Mammary epithelial cell (primary cell): ENCODE results near the gene PCED1A.

ENCODE experiments used
- EZH2 ChIP-seq: IDR thresholded peaks from 2 replicates; pipeline ENCODE4 v1.6.1; 2012; ENCODE audit warnings: low read length, inconsistent platforms, borderline replicate concordance
- TF ChIP-seq, protein P1 (sequence below), 2 donors: IDR thresholded peaks in 1 of 2; conservative IDR thresholded peaks in 1 of 2; 2 replicates each; pipeline ENCODE4 v1.5.1; 2011 to 2012; ENCODE audit warnings: inconsistent platforms in 2 of 2, low read length in 2 of 2, mild to moderate bottlenecking in 2 of 2, control low read depth in 1 of 2, low read depth in 1 of 2; ENCODE audit not compliant: insufficient read depth in 1 of 2; ENCODE audit errors: extremely low read depth in 1 of 2

DNA sequence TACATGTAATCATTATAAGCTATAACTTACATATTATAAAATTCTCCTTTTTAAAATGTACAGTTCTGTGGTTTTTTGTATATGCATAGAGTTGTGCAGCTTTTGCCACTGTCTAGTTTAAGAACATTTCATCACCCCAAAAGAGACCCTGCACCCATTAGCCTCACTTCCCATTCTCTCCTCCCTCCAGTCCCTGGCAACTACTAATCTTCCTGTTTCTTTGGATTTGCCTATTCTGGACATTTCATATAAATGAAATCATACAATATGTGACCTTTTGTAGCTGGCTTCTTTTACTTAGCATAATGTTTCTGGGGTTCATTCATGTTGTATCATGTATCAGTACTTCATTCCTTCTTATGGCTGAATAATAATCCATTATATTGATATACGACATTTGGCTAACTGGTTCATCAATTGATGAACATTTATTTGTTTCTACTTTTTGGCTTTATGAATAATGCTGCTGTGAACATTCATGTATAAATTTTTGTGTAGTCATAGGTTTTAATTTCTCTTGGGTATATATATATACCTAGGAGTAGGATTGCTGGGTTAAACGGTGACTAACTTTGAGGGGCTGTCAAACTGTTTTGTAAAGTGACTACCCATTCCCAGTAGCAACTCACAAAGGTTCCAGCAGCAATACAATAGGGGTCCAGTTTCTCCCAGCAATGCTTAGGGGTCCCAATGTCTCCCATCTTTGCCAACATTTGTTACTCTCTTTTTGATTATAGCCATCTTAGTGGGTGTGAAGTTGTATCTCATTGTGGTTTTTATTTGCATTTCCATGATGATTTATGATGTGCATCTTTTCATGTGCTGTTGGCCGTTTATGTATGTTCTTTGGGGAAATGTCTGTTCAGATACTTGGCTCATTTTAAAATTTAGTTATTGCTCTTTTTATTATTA is 43.5 kb upstream of the PCED1A start:
- TF ChIP-seq, protein P1, sequence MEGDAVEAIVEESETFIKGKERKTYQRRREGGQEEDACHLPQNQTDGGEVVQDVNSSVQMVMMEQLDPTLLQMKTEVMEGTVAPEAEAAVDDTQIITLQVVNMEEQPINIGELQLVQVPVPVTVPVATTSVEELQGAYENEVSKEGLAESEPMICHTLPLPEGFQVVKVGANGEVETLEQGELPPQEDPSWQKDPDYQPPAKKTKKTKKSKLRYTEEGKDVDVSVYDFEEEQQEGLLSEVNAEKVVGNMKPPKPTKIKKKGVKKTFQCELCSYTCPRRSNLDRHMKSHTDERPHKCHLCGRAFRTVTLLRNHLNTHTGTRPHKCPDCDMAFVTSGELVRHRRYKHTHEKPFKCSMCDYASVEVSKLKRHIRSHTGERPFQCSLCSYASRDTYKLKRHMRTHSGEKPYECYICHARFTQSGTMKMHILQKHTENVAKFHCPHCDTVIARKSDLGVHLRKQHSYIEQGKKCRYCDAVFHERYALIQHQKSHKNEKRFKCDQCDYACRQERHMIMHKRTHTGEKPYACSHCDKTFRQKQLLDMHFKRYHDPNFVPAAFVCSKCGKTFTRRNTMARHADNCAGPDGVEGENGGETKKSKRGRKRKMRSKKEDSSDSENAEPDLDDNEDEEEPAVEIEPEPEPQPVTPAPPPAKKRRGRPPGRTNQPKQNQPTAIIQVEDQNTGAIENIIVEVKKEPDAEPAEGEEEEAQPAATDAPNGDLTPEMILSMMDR (conservative IDR thresholded peaks at IDR 0.05 in 1 of 2, IDR thresholded peaks at IDR 0.05 in 1 of 2; ENCODE audit: extremely low read depth in 1 of 2, insufficient read depth in 1 of 2, low read depth in 1 of 2, low read length in 2 of 2), result no peak
- no peak for TF ChIP-seq EZH2
